ENCODE data around the gene SH2D3A.

- TF ChIP-seq CTCF (IDR thresholded peaks at IDR 0.05; ENCODE audit: control extremely low read depth in 1 of 3, insufficient read depth in 1 of 3, low read depth in 1 of 3, low read length in 3 of 3) (no peak), EZH2 (IDR thresholded peaks at IDR 0.05; ENCODE audit: low read depth, low read length, severe bottlenecking) (no peak), RBBP5 (IDR thresholded peaks at IDR 0.05; ENCODE audit: borderline replicate concordance, low read depth, low read length) (no peak), TCF12 (IDR thresholded peaks at IDR 0.05; ENCODE audit: low read depth, low read length) (no peak), JUN (IDR thresholded peaks at IDR 0.05; ENCODE audit: low read depth, low read length) (no peak), MAX (IDR thresholded peaks at IDR 0.05) (no peak), E2F6 (IDR thresholded peaks at IDR 0.05) (no peak), CEBPB (IDR thresholded peaks at IDR 0.05; ENCODE audit: low read depth, low read length) (no peak), RAD21 (IDR thresholded peaks at IDR 0.05 in 1 of 2, conservative IDR thresholded peaks at IDR 0.05 in 1 of 2; ENCODE audit: low read depth in 2 of 2, low read length in 2 of 2) (no peak), GABPA (IDR thresholded peaks at IDR 0.05; ENCODE audit: borderline replicate concordance, insufficient read depth, low read length) (no peak), POLR2AphosphoS5 (IDR thresholded peaks at IDR 0.05; ENCODE audit: low read depth, low read length) (no peak), CBX8 (IDR thresholded peaks at IDR 0.05; ENCODE audit: borderline replicate concordance, low read depth, low read length) (no peak), CHD2 (IDR thresholded peaks at IDR 0.05; ENCODE audit: low read length) (no peak), CHD1 (IDR thresholded peaks at IDR 0.05; ENCODE audit: low read depth, low read length) (no peak)
Observed at GRCh38 chr19:6760606-6761005, 6.6 kb downstream of the SH2D3A start.

All from H1 (cell line).